ENCODE results near the gene KCNJ6. TPM values are rescaled to one million over a fixed set of nuclear protein-coding genes. Genes with fewer than 3 reads are reported as not detected.
A peak's percentile ranks its signal among the peaks of the same experiment; 100 is the strongest.

Gene KCNJ6
- total RNA-seq, 1 donor from 2014 or later, result not detected

GRCh38 chr21:37571442-37571841, 344.8 kb downstream of the KCNJ6 start:
- Histone ChIP-seq H3K27ac (no peak overlapping the region), H3K4me1 (no peaks in the 10 kb centered on the region), H3K36me3 (no peaks in the 10 kb centered on the region), H3K27me3 (no peaks in the 10 kb centered on the region), H3K9me3 (no peaks in the 10 kb centered on the region), H3K4me3 (no peak overlapping the region)
- no peak for DNase-seq (ENCODE audit: extremely low spot score in 2 of 2)
- TF ChIP-seq POLR2A (IDR thresholded peaks at IDR 0.05) (no peak), POLR2AphosphoS5 (IDR thresholded peaks at IDR 0.05; ENCODE audit: insufficient read depth in 1 of 2, low read depth in 1 of 2) (no peak), CTCF (IDR thresholded peaks at IDR 0.05) (no peak)
- intact Hi-C loops (cut with DNase I), result no loop called here

GRCh38 chr21:37568916-37569315, 347.3 kb downstream of the KCNJ6 start:
- Histone ChIP-seq H3K27ac (no peak overlapping the region), H3K4me3 (no peak overlapping the region), H3K27me3 (no peaks in the 10 kb centered on the region), H3K9me3 (no peaks in the 10 kb centered on the region), H3K36me3 (no peaks in the 10 kb centered on the region), H3K4me1 (peaks cover 8% of the 10 kb centered on the region)
- intact Hi-C loops (cut with DNase I), result loop anchor here (10.0 kb wide), 2 partner anchors 204 to 304 kb away; partner anchors contain the start of genes DYRK1A and VPS26C
- no peak for DNase-seq (ENCODE audit: extremely low spot score in 2 of 2)
- no peak for TF ChIP-seq POLR2AphosphoS5 (IDR thresholded peaks at IDR 0.05; ENCODE audit: insufficient read depth in 1 of 2, low read depth in 1 of 2)
- no peak for TF ChIP-seq POLR2A (IDR thresholded peaks at IDR 0.05)

GRCh38 chr21:37568415-37568814, 347.8 kb downstream of the KCNJ6 start:
- peak in 1 of 2 donors; percentile 13 for DNase-seq (ENCODE audit: extremely low spot score in 2 of 2)
- no peaks in the 10 kb centered on the region for H3K9me3 ChIP-seq
- H3K27ac ChIP-seq, result no peak overlapping the region
- no peak overlapping the region for H3K4me3 ChIP-seq
- intact Hi-C loops (cut with DNase I), result loop anchor here (10.0 kb wide), 2 partner anchors 204 to 304 kb away; partner anchors contain the start of genes DYRK1A and VPS26C
- H3K4me1 ChIP-seq, result peaks cover 9% of the 10 kb centered on the region
- no peak for TF ChIP-seq POLR2AphosphoS5 (IDR thresholded peaks at IDR 0.05; ENCODE audit: insufficient read depth in 1 of 2, low read depth in 1 of 2)
- no peak for TF ChIP-seq CTCF (IDR thresholded peaks at IDR 0.05)
- no peak for TF ChIP-seq POLR2A (IDR thresholded peaks at IDR 0.05)
- no peaks in the 10 kb centered on the region for H3K36me3 ChIP-seq
- H3K27me3 ChIP-seq, result no peaks in the 10 kb centered on the region

- no peak for TF ChIP-seq POLR2A (IDR thresholded peaks at IDR 0.05)
- TF ChIP-seq POLR2AphosphoS5 (IDR thresholded peaks at IDR 0.05; ENCODE audit: insufficient read depth in 1 of 2, low read depth in 1 of 2), result no peak
- TF ChIP-seq CTCF (IDR thresholded peaks at IDR 0.05), result no peak
- H3K4me3 ChIP-seq, result no peak overlapping the region
- no peaks in the 10 kb centered on the region for H3K27me3 ChIP-seq
- peak in 1 of 2 donors; percentile 28 for DNase-seq (ENCODE audit: extremely low spot score in 2 of 2)
- intact Hi-C loops (cut with DNase I), result loop anchor here (10.0 kb wide), 2 partner anchors 202 to 302 kb away; partner anchors contain the start of genes DYRK1A and VPS26C
- peaks cover 14% of the 10 kb centered on the region for H3K4me1 ChIP-seq
- no peaks in the 10 kb centered on the region for H3K36me3 ChIP-seq
- no peaks in the 10 kb centered on the region for H3K9me3 ChIP-seq
- no peak overlapping the region for H3K27ac ChIP-seq
Measured at GRCh38 chr21:37566790-37567615, 349.3 kb downstream of the KCNJ6 start.

GRCh38 chr21:37565530-37566223, 350.6 kb downstream of the KCNJ6 start:
- TF ChIP-seq CTCF (IDR thresholded peaks at IDR 0.05), result no peak
- no peak for TF ChIP-seq POLR2A (IDR thresholded peaks at IDR 0.05)
- no peak for TF ChIP-seq POLR2AphosphoS5 (IDR thresholded peaks at IDR 0.05; ENCODE audit: insufficient read depth in 1 of 2, low read depth in 1 of 2)
- DNase-seq (ENCODE audit: extremely low spot score in 2 of 2), result no peak
- peak overlapping the region in 1 of 2 donors; percentile 16 for H3K4me3 ChIP-seq

More at GRCh38 chr21:37565530-37566223, 350.6 kb downstream of the KCNJ6 start:
- intact Hi-C loops (cut with DNase I), result loop anchor here (10.0 kb wide), 2 partner anchors 201 to 301 kb away; partner anchors contain the start of genes DYRK1A and VPS26C
- no peaks in the 10 kb centered on the region for H3K36me3 ChIP-seq
- H3K4me1 ChIP-seq, result peaks cover 14% of the 10 kb centered on the region
- H3K27ac ChIP-seq, result no peak overlapping the region
- H3K27me3 ChIP-seq, result no peaks in the 10 kb centered on the region
- no peaks in the 10 kb centered on the region for H3K9me3 ChIP-seq
